ENCODE measurements around the gene IFT88.

IFT88 gene

GRCh38 chr13:20719783-20720182, 152.8 kb downstream of the IFT88 start:
- DNase-seq = no peak

- DNase-seq = no peak
Measured at GRCh38 chr13:20720499-20720898, 153.5 kb downstream of the IFT88 start.

GRCh38 chr13:20721058-20721453, 154.1 kb downstream of the IFT88 start:
- DNase-seq = no peak

GRCh38 chr13:20721454-20722357, 154.7 kb downstream of the IFT88 start:
- DNase-seq = no peak

GRCh38 chr13:20727856-20728255, 160.9 kb downstream of the IFT88 start:
- DNase-seq = no peak

- DNase-seq = no peak
Measured at GRCh38 chr13:20728579-20729311, 161.8 kb downstream of the IFT88 start.

- no peak for DNase-seq
Measured at GRCh38 chr13:20729633-20730585, 163.0 kb downstream of the IFT88 start.

GRCh38 chr13:20738616-20739015, 171.7 kb downstream of the IFT88 start:
- no peak for DNase-seq

- no peak for DNase-seq
Measured at GRCh38 chr13:20740021-20740420, 173.1 kb downstream of the IFT88 start.
